ENCODE results near the gene C10orf90.
"Not testable (repeated sequence)": the region's sequence is repeated elsewhere in the genome, so short reads cannot be mapped to it uniquely, and the experiment has no call there.

Gene C10orf90

DNA sequence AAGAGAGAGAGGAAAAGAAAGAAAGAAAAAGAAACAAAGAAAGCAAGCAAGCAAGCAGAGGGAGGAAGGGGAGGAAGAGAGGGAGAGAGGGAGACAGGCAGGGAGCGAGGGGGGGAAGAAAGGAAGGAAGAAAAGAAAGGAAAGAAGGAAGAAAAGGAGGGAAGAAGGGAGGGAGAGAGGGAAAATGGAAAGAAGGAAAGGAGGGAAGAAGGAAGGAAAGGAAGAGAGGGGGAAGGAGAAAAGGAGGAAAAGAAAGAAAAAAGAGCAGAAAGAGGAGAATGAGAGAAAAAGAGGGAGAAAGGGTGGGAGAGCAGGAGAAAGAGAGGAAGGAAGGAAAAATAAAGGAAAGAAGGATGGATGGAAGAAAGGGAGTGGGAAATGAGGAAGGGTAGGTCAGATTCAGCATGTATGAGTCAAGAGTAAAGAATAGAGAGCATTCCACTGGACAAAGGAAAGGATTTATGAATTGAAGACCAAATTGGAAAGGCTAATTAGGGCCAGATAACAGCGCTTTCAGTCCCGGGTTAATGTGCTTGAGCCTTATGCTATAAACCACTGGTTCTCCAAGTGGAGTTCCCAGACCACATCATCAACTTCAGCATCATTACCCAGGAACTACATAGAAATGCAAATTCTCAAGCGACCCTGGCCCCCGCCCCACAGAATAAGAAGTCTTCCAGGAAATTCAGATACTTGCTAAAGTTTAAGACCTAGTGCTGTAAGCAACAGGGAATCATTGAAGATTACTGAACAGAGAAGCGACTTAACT, 85.1 kb downstream of the C10orf90 start:
- DNase-seq (ENCODE audit: low read depth in 2 of 2) = no peak

DNA sequence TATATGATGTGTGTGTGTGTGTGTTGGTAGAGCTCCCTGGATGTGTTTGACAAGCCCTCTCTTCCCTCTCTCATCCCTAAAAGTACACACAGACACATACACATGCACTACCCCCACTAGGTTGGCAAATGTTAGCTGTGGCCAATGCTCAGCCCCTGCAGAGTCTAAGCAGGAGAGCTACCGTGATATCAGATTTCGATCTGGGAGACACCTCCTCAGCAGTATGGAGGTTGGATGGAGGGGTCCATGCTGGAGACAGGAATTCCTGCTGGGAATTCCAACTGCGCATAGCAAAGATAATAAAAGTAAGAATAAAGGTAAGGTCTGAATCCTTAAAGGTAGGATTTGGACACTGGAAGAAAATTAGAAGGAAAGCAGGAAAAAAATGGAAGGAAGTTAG, 85.7 kb downstream of the C10orf90 start:
- DNase-seq (ENCODE audit: low read depth in 2 of 2) = no peak

DNA sequence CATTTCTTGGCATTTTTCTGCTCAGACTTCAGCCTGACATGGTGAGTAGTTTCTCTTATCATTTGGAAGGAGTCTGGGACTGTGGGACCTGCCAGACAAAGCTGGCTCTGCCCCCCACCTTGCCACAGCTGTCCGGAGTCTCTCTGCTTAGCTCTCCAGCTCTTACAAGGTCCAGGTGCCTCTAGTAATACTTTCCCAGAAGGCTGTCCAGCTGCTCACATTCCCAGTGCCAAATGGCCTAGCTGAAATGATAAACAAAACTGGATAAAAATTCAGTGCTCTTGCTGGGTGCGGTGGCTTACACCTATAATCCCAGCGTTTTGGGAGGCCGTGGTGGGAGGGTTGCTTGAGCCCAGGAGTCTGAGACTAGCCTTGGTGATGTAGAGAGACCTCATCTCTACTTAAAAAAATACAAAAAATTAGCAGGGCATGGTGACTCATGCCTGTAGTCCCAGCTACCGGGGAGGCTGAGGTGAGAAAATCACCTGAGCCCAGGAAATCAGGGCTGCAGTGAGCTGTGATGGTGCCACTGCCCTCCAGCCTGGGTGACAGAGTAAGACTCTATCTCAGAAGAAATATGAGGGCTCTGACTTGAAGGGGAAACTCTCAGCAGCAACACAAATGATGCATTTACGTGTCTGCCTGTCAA, 86.8 kb downstream of the C10orf90 start:
- DNase-seq (ENCODE audit: low read depth in 2 of 2) = no peak

DNA sequence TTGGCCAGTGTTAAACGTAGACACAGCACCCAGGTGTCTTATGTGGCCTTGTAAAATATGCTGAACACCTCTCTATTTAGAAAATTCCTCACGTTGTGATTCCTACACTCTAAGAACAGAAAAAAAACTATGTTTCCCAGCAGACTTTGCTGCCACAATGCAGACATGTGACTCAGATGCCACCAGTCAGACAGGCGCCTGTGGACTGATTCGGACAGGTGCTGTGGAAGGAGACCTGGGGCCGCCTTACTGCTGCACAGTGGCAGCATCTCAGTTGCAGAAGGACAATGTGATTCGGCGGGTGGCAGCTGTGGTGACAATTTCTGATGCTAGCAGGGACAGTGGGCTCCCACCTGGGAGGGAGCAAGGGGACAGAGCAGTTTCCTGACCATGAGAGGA, 88.8 kb downstream of the C10orf90 start:
- DNase-seq (ENCODE audit: low read depth in 2 of 2) = no peak

DNA sequence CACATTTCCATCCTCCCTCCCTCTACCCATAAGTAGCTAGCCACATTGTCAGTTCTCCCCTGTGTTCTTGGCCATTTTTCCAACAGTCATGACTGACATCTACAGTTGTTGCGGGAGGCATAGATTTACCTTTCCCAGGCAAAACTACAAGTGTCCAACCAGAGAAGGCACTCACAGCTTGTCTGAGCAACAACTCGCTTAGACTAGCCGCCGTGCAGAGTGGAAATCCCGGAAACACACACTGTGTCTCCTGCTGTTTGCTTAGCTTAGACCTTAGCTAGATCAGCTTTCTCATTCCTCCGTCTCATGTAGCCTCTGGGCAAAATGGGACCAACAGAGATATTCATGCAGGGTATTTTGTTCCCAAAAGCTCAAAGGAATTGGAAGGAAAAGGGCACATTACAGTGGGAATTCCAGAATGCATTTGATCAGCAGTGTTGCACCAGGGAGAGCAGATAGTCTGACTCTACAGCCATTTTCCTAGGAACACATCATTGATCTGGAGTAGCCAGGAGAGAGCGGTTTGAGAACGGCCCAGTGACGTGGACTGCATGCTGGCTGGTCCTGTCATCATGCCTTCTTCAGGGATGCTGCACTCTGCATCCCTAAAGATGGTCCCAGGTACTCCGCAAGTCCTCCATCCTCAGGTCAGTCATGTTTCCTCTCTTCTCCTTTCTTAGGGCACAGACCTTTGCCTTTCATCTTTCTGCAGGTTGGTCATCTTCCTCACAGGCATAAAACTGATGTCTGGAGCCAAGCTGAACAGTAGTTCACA, 89.4 kb downstream of the C10orf90 start:
- no peak for DNase-seq (ENCODE audit: low read depth in 2 of 2)

DNA sequence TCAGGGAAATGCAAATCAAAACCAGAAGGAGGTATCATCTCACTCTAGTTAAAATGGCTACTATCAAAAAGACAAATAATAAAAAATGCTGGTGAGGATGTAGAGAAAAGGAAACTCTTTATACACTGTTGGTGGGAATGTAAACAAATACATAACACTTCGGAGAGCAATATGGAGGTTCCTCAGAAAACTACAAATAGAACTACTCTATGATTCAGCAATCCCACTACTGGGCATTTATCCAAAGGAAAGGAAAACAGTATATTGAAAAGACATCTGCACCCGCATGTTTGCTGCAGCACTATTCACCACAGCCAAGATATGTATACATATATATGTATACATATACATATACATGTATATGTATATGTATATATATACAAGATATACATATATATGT, 94.2 kb downstream of the C10orf90 start:
- no peak for DNase-seq (ENCODE audit: low read depth in 2 of 2)

DNA sequence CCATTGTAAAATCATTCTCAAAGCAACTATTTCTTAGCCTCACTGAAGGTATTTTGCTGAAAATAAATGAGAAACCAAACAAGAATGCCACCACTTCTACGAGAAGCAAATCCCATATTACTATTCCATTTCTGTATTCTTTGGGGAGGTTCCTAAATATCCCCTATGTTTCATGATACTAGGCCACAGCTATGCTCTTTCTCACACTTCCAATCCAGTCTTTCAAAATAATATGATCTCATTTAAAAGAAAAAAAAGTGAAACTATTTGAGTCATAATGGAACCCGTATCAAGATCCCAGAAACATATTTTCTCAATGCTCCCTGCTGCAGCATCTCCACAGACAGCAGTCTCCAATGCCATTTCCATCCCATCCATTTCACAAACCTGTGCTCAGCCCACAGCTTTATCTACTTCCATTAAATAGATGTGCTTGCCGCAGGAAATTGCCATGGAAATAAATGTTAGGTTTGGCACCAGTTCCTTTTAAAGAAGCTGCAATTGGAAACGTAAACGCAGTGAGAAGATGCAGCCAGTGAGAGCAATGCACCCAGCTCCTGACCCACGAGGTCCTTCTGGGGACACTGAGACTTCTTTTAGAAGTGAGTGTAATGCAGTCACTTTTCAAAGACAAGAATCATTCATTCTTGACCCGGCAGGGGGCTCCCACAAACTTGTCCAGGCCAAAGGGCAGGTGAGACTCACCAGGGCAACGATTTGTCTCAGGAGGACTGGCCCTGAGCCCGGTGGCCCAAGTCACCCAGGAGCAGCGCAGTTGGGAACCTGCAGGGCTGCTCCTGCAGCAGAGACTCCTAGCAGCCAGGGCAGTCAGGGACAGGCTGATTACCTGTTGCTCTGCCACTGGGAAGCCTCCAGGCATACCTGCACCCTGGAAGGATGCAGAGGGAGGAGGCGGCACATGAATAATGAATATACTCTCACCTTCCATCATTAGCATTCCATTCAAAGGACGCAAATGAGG, 99.6 kb downstream of the C10orf90 start:
- no peak for DNase-seq (ENCODE audit: low read depth in 2 of 2)

DNA sequence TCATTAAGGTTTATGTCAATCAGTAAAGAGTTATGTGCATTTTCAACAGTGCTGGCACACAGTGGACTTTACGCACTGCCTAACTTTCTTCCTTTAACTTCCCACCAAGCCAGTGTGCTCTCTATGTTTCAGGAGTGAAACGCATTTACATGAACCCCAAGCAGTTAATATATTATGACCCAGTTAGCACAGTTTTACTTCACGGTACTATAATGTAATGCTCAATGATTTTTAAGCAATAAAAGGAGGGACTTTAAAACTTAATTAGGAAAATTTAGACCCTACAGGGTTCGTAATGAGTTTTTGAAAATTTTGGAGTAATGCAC, 100.3 kb downstream of the C10orf90 start:
- no peak for DNase-seq (ENCODE audit: low read depth in 2 of 2)

DNA sequence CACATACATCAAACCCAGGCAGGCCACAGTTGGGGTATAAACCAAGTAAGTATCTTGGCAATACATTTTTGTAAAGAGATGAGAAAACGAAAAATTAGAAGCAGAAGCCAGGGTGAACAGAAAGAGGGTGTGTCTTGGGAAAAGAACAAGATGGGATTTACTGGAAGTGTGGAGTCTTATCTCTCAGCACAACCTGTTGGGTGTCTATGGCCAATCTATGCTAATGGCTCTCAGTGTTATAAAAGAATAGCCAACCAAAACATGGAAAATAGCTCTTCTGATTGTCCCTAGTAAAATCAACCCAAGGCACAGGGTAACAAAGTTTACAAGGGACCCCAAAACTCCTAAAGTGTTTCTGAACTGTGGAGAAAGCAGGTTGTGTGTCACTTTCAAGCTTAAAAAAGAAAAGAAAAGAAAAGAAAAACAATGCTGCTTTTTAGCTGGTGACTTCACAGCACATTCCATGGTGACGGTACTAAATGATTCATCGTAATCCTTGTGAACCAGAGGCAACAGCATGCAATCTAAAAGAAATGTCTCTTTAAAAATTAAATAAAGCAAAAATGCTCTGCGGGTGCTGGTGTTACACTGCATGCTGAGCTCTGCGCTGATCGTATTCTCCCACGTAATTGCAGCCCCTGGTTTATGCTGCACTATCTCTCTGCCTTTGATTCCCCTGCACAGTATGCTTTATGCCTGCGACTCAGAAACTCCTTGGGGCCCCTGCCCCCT, 100.8 kb downstream of the C10orf90 start:
- DNase-seq (ENCODE audit: low read depth in 2 of 2) = no peak

DNA sequence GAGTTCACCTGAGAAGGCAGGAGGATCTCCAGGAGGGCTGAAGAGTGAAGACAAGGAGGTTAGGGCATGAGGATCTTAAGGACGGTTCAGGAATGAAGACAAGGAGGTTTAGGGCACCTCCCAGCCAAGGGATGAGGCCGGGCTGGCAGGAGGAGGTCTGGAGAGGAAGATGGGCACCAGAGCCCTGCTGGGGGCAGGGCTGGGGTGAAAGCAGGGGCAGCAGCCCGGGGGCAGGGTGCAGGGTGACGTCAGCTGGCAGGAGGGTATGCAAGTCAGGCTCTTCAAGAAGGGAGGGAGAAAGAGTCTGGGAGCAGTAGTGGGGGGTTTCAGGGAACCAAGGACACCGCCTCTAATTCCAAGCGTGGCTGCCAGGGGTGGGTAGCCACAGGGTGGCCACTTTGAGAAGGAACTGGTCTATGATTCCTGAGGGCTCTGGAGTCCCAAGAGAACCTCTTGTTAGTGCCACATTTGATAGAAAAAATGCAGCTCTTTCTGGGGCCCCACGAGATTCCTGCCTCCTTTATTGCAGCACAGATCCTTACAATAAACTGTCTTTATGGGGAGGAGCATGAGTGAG, 101.6 kb downstream of the C10orf90 start:
- DNase-seq (ENCODE audit: low read depth in 2 of 2) = no peak

DNA sequence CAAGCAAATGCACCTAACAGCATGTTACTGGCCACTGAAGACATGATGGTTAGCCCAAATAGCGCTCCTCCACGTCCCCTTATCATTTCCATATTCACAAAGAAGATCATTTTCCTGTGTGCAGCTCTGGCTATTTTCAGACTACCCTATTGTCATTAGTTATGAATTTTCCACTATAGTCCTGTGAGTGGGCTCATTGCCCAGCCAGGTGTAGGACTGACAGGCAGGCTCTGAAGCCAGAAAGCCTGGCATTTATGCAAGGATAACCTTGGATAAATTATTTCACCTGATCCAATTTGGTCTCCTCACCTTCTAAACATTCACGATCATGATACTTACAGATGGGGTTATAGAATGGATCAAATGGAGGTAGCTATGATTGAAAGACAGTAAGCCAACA, 104.6 kb downstream of the C10orf90 start:
- no peak for DNase-seq (ENCODE audit: low read depth in 2 of 2)

DNA sequence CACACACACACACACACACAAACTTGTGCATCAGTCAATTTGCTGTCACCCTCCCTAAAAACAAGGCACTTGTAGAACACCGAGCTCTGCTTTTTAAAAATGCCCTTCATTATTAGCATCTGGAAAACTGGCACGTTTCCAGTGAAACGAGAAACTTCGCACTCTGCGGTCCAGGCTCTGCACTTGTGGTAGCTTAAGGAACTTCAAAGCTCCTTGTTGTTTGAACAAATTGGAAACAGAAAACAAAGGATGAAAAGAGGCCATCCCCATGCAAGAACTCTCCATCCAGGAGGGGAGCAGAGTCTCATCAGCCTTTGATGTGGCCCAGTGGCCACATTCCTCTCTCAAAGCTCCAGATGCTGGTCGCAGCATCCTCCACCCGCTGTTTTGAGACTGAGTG, 105.1 kb downstream of the C10orf90 start:
- DNase-seq (ENCODE audit: low read depth in 2 of 2) = no peak

DNA sequence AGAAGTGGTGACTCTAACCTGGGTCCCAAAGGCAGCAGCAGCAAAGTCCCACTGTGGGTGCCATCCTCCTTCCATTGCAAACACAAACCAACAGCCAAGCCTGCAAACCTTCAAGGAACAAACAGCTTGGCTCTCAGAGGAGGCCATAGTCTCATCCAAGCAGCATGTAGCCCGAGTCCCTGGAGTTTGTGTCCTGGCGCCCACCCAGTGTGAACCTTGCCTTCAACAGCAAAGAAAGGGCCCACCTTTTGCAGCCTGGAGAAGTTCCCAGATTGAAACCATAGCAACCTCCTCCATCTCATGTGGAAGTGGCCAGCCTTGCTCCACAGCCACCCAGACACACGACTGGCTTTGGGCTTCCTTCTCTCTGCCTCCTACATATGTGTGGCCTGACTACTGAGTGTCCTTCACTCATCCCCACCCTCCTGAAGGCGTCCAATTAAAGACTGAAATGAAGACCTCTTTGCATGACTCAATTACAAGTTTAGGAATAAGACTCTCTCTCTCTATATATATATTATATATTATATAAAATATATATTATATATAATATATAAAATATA, 106.1 kb downstream of the C10orf90 start:
- no peak for DNase-seq (ENCODE audit: low read depth in 2 of 2)

DNA sequence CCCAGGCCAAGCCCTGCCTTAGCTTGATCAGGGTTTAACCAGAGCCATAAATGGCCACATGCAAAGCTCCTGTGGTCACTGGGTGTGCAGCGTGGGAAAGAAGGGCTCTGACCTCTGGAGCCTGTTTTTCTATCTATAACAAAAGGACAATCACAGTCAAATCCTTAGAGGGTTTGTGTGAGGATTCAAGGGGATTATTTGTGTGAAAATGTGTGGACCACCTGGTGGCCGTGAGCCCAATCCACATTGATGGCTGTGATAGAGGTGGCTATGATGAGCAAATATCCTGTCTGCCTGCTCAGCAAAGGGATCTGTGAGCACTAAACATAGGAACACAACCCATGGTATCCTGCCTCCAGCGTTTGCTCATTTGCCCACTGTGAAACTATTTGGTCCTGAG, 107.1 kb downstream of the C10orf90 start:
- no peak for DNase-seq (ENCODE audit: low read depth in 2 of 2)

DNA sequence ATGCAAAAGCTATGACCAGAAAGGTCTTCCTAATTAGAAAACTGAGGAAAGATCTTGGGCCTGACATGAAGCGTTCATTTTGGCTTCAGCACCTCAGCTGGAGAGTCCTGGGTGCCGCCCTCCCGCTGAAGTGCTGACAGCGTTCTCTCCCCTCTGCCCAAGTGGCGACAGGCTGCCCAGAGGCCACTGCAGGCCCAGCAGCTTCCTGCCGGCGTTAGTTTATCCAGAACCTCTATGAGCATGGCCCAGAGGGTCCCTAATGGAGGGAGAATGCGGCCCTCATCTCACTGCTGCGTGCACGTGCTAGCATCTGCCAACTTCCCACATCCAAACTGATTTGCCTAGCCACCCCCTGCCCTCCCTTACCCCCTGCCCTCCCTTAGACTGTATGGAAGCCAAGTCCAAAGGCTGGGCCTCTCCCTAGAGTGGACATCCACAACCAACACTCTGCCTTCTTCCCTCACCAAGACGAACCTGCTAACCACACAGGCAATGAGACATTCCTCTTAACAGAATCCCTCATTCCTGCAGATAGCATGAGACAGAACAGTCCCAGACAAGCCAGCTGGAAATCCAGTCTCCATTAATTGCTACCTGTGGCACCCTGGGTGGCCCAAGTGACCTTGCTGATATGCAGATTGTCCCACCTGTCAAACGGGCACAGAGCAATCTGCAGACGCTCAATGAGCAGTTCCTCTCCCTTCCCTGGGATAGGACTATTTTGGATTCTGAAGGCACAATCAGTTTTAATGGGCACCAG, 108.4 kb downstream of the C10orf90 start:
- DNase-seq (ENCODE audit: low read depth in 2 of 2) = no peak

DNA sequence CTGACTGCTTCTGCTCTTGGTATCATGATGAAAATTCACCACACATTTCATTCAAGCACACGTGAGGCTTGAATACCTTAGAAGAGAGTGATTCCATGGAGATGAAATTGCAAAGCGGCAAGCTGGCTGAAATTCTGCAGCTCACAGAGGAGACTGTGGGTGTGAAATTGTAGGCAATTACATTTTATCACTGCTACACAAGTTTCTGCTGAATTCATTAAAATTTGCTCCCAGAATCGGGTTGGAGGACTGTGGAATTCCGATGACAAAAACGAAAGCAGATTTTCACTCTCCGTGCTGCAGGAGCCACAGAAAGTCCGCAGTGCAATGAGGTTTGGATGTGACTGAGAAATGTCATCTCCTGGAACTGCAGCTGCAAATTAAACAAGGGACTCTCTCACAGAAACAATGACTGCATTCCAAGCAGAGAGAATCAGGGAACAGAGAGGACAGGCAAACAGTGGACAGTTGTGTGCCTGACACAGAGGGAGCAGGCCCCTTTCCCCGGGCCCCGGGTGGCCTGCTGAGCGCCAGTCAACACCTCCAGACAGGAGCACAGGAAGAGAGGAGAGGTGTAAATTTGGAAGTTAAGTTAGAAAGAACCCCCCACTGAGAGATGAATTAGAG, 109.1 kb downstream of the C10orf90 start:
- no peak for DNase-seq (ENCODE audit: low read depth in 2 of 2)

DNA sequence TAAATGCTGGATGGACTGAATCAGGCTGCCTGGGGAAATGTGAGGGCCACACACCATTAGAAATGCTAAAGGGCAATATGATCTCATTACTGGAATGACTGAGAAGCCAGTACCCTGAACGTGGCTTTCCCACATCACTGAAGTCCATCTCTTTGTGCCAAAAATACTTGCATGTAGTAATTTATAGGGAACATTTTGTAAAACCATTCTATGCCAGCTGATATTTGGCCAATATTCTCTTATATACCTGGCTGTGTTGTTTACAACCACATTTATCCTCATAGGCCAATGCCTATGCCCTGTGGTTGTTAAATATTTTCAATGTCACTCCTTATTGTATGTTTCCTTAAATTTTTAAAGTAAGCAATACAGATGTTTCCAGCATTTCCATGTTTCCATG, 111.6 kb downstream of the C10orf90 start:
- DNase-seq (ENCODE audit: low read depth in 2 of 2) = no peak

DNA sequence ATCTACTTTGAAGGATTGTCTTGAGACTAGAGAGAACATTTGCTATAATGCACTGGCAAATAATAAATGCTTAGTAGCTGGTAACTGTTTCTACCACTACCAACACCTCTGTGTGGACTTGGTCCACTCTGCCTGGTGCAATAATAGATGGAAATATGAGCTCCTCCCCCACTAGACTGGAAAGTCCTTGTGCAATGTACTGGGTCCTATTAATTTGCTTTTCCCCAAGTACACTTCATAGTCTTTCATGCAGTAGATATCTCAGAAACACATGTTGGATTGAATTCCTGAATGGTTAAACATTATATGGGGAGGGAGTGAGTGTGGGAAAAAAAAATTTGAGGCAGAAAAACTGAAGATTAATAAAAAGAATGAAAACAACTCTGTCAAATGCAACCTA, 119.3 kb downstream of the C10orf90 start:
- no peak for DNase-seq (ENCODE audit: low read depth in 2 of 2)

DNA sequence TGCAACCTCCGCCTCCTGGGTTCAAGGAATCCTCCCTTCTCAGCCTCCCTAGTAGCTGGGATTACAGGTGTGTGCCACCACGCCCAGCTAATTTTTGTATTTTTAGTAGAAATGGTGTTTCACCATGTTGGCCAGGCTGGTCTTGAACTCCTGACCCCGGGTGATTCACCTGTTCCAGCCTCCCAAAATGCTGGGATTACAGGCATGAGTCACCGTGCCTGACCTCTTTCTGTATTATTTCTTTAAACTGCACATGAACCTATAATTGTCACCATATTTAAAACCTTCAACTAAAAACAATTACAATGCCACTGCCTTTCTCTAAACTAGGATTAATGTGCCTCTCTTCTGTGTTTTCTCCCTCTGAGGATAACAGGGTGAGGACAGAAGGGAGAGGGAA, 119.9 kb downstream of the C10orf90 start:
- not testable (repeated sequence) for DNase-seq (ENCODE audit: low read depth in 2 of 2)

All from stimulated activated CD4-positive, alpha-beta T cell treated with anti-CD3 and anti-CD28 coated beads, Interleukin-1b, Interleukin-23, amount 100 ng/mL, for 4 hours (primary cell).